Measurements from ENCODE around the gene MPST.
A peak's percentile ranks its signal among the peaks of the same experiment; 100 is the strongest.

MPST gene

DNA sequence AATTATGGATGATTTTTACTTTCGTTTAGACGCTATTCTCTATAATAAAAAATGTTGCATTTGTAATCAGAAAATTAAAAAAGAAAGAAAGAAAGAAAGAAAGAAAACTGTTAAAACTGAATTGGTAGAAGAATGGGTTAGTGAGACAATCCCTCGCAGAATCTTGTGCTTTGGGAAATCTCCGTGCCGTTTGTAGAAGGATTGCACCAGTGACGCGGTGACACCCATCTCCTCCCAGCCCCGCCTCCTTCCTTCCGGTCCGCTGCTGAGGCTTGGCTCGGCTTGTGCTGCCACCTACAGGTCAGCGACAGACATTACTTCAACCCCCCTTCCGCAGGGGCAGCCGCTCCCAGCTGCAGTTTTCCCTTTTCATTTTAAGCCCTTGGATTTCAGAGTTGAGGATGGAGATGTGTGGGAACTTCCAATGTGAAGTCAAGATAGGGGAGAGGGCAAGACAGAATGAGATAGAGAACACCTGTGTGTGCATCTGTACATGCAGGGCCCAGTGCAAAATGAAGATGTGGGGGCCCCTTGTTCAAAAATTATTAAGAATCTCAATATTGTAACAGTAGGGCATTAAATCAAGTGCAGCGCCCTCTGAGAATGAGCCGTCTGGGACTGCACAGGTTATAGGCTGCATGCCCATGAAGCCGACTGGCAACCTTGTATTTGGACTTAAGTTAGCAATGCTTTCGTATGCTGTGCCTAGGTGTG, 41.4 kb upstream of the MPST start (continued):
- TF ChIP-seq, protein P1, sequence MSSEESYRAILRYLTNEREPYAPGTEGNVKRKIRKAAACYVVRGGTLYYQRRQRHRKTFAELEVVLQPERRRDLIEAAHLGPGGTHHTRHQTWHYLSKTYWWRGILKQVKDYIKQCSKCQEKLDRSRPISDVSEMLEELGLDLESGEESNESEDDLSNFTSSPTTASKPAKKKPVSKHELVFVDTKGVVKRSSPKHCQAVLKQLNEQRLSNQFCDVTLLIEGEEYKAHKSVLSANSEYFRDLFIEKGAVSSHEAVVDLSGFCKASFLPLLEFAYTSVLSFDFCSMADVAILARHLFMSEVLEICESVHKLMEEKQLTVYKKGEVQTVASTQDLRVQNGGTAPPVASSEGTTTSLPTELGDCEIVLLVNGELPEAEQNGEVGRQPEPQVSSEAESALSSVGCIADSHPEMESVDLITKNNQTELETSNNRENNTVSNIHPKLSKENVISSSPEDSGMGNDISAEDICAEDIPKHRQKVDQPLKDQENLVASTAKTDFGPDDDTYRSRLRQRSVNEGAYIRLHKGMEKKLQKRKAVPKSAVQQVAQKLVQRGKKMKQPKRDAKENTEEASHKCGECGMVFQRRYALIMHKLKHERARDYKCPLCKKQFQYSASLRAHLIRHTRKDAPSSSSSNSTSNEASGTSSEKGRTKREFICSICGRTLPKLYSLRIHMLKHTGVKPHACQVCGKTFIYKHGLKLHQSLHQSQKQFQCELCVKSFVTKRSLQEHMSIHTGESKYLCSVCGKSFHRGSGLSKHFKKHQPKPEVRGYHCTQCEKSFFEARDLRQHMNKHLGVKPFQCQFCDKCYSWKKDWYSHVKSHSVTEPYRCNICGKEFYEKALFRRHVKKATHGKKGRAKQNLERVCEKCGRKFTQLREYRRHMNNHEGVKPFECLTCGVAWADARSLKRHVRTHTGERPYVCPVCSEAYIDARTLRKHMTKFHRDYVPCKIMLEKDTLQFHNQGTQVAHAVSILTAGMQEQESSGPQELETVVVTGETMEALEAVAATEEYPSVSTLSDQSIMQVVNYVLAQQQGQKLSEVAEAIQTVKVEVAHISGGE (tag by site-specific recombination; conservative IDR thresholded peaks at IDR 0.05; ENCODE audit: low read depth): peak; percentile 93
- TF ChIP-seq ZNF366 (tag by site-specific recombination; conservative IDR thresholded peaks at IDR 0.05) (peak; percentile 68), ZFP69B (tag by site-specific recombination; IDR thresholded peaks at IDR 0.05) (peak; percentile 53; the same call in 1 of the 2 replicates), KLF9 (tag by site-specific recombination; IDR thresholded peaks at IDR 0.05; ENCODE audit: low read depth) (peak; percentile 85), ZSCAN16 (tag by site-specific recombination; IDR thresholded peaks at IDR 0.05) (no peak), ZNF623 (tag by site-specific recombination; IDR thresholded peaks at IDR 0.05) (no peak), ZNF433 (tag by site-specific recombination; IDR thresholded peaks at IDR 0.05; ENCODE audit: low read depth) (no peak), ZEB2 (tag by site-specific recombination; IDR thresholded peaks at IDR 0.05) (peak; percentile 16; the same call in 1 of the 2 replicates), ZNF2 (tag by site-specific recombination; IDR thresholded peaks at IDR 0.05) (no peak), KLF8 (tag by site-specific recombination; IDR thresholded peaks at IDR 0.05) (peak; percentile 73), ZNF335 (tag by site-specific recombination; conservative IDR thresholded peaks at IDR 0.05) (peak; percentile 72), SP2 (tag by site-specific recombination; IDR thresholded peaks at IDR 0.05) (peak; percentile 72), ZNF302 (tag by site-specific recombination; IDR thresholded peaks at IDR 0.05; ENCODE audit: low read depth) (no peak), ZSCAN30 (tag by site-specific recombination; IDR thresholded peaks at IDR 0.05) (no peak), ZNF658 (tag by site-specific recombination; IDR thresholded peaks at IDR 0.05) (no peak), ZNF248 (tag by site-specific recombination; IDR thresholded peaks at IDR 0.05) (no peak)
- TF ChIP-seq, protein P2, sequence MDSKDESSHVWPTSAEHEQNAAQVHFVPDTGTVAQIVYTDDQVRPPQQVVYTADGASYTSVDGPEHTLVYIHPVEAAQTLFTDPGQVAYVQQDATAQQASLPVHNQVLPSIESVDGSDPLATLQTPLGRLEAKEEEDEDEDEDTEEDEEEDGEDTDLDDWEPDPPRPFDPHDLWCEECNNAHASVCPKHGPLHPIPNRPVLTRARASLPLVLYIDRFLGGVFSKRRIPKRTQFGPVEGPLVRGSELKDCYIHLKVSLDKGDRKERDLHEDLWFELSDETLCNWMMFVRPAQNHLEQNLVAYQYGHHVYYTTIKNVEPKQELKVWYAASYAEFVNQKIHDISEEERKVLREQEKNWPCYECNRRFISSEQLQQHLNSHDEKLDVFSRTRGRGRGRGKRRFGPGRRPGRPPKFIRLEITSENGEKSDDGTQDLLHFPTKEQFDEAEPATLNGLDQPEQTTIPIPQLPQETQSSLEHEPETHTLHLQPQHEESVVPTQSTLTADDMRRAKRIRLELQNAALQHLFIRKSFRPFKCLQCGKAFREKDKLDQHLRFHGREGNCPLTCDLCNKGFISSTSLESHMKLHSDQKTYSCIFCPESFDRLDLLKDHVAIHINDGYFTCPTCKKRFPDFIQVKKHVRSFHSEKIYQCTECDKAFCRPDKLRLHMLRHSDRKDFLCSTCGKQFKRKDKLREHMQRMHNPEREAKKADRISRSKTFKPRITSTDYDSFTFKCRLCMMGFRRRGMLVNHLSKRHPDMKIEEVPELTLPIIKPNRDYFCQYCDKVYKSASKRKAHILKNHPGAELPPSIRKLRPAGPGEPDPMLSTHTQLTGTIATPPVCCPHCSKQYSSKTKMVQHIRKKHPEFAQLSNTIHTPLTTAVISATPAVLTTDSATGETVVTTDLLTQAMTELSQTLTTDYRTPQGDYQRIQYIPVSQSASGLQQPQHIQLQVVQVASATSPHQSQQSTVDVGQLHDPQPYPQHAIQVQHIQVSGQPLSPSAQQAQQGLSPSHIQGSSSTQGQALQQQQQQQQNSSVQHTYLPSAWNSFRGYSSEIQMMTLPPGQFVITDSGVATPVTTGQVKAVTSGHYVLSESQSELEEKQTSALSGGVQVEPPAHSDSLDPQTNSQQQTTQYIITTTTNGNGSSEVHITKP (tag by site-specific recombination; IDR thresholded peaks at IDR 0.05): peak; percentile 27
- TF ChIP-seq, protein P3, sequence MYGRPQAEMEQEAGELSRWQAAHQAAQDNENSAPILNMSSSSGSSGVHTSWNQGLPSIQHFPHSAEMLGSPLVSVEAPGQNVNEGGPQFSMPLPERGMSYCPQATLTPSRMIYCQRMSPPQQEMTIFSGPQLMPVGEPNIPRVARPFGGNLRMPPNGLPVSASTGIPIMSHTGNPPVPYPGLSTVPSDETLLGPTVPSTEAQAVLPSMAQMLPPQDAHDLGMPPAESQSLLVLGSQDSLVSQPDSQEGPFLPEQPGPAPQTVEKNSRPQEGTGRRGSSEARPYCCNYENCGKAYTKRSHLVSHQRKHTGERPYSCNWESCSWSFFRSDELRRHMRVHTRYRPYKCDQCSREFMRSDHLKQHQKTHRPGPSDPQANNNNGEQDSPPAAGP (tag by site-specific recombination; IDR thresholded peaks at IDR 0.05): peak; percentile 40; the same call in 1 of the 2 replicates
- TF ChIP-seq, protein P4, sequence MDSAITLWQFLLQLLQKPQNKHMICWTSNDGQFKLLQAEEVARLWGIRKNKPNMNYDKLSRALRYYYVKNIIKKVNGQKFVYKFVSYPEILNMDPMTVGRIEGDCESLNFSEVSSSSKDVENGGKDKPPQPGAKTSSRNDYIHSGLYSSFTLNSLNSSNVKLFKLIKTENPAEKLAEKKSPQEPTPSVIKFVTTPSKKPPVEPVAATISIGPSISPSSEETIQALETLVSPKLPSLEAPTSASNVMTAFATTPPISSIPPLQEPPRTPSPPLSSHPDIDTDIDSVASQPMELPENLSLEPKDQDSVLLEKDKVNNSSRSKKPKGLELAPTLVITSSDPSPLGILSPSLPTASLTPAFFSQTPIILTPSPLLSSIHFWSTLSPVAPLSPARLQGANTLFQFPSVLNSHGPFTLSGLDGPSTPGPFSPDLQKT (IDR thresholded peaks at IDR 0.05; ENCODE audit: borderline replicate concordance, low read depth, low read length): peak; percentile 78
- TF ChIP-seq, protein P5, sequence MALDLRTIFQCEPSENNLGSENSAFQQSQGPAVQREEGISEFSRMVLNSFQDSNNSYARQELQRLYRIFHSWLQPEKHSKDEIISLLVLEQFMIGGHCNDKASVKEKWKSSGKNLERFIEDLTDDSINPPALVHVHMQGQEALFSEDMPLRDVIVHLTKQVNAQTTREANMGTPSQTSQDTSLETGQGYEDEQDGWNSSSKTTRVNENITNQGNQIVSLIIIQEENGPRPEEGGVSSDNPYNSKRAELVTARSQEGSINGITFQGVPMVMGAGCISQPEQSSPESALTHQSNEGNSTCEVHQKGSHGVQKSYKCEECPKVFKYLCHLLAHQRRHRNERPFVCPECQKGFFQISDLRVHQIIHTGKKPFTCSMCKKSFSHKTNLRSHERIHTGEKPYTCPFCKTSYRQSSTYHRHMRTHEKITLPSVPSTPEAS (tag by site-specific recombination; IDR thresholded peaks at IDR 0.05): no peak
- TF ChIP-seq, protein P6, sequence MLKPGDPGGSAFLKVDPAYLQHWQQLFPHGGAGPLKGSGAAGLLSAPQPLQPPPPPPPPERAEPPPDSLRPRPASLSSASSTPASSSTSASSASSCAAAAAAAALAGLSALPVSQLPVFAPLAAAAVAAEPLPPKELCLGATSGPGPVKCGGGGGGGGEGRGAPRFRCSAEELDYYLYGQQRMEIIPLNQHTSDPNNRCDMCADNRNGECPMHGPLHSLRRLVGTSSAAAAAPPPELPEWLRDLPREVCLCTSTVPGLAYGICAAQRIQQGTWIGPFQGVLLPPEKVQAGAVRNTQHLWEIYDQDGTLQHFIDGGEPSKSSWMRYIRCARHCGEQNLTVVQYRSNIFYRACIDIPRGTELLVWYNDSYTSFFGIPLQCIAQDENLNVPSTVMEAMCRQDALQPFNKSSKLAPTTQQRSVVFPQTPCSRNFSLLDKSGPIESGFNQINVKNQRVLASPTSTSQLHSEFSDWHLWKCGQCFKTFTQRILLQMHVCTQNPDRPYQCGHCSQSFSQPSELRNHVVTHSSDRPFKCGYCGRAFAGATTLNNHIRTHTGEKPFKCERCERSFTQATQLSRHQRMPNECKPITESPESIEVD (tag by site-specific recombination; IDR thresholded peaks at IDR 0.05): no peak
- TF ChIP-seq, protein P7, sequence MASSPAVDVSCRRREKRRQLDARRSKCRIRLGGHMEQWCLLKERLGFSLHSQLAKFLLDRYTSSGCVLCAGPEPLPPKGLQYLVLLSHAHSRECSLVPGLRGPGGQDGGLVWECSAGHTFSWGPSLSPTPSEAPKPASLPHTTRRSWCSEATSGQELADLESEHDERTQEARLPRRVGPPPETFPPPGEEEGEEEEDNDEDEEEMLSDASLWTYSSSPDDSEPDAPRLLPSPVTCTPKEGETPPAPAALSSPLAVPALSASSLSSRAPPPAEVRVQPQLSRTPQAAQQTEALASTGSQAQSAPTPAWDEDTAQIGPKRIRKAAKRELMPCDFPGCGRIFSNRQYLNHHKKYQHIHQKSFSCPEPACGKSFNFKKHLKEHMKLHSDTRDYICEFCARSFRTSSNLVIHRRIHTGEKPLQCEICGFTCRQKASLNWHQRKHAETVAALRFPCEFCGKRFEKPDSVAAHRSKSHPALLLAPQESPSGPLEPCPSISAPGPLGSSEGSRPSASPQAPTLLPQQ (tag by site-specific recombination; IDR thresholded peaks at IDR 0.05): peak; percentile 74
